Naive thymus-derived CD4-positive, alpha-beta T cell (primary cell): Measurements from ENCODE around the gene ALDH16A1. TPM values are rescaled to one million over a fixed set of nuclear protein-coding genes. Genes with fewer than 3 reads are reported as not detected.

Experiments
- ATAC-seq: fragments of 150-1000 bp; cut with Tn5 transposase; 2 replicates; pipeline ENCODE4 v1.10.0; 2021; ENCODE audit warnings: mild to moderate bottlenecking, moderate library complexity
- CTCF ChIA-PET: fragments of 350-600 bp; sonication (Branson Sonifier 250); formaldehyde crosslinking; loops from one replicate; lab custom pipeline; 2021; ENCODE audit warnings: antibody characterized with exemption; lab: Charles Lee
- POLR2A ChIA-PET: fragments of 350-600 bp; sonication (Branson Sonifier 250); formaldehyde crosslinking; loops from one replicate; lab custom pipeline; 2021; ENCODE audit warnings: antibody characterized with exemption, inconsistent platforms; lab: Charles Lee
- DNase-seq, 9 donors: peaks; one replicate each; pipeline versions ENCODE4 v3.0.0 to v3.0.0-alpha.2; 2020 to 2022; ENCODE audit warnings: mixed read lengths in 1 of 9
- H3K27ac ChIP-seq: one replicate; pipeline ENCODE4 v1.7.0; 2013; ENCODE audit warnings: mild to moderate bottlenecking, low read depth, low read length, moderate library complexity
- H3K27me3 ChIP-seq, 2 donors: one replicate each; pipeline ENCODE4 v1.7.0; 2013; ENCODE audit warnings: low read length in 2 of 2, mild to moderate bottlenecking in 2 of 2, moderate library complexity in 2 of 2; ENCODE audit not compliant: control insufficient read depth in 2 of 2, insufficient read depth in 2 of 2
- H3K36me3 ChIP-seq, 3 experiments: 1 replicate in 2 of 3; 2 replicates in 1 of 3; pipeline ENCODE4 v1.7.0; 2013; ENCODE audit warnings: low read length in 3 of 3, mild to moderate bottlenecking in 3 of 3, moderate library complexity in 1 of 3; ENCODE audit not compliant: insufficient read depth in 3 of 3, control insufficient read depth in 2 of 3
- H3K4me1 ChIP-seq, 2 donors: one replicate each; pipeline ENCODE4 v1.7.0; 2013; ENCODE audit warnings: low read length in 2 of 2, mild to moderate bottlenecking in 2 of 2, moderate library complexity in 1 of 2; ENCODE audit not compliant: control insufficient read depth in 2 of 2, insufficient read depth in 2 of 2
- H3K4me3 ChIP-seq: 2 replicates; pipeline ENCODE4 v1.7.0; 2013; ENCODE audit warnings: mild to moderate bottlenecking, low read length
- H3K9me3 ChIP-seq, 3 experiments: 1 replicate in 2 of 3; 2 replicates in 1 of 3; pipeline ENCODE4 v1.7.0; 2013; ENCODE audit warnings: low read length in 3 of 3; ENCODE audit not compliant: control insufficient read depth in 2 of 3
- H3K27ac Mint-ChIP-seq, 9 donors: one replicate each; pipeline ENCODE4 v1.8.0; 2020 to 2022; ENCODE audit warnings: mixed read lengths in 9 of 9, mild to moderate bottlenecking in 8 of 9, moderate library complexity in 5 of 9, inconsistent platforms in 2 of 9
- H3K27me3 Mint-ChIP-seq, 5 donors: one replicate each; pipeline ENCODE4 v1.8.0; 2021 to 2022; ENCODE audit warnings: mixed read lengths in 5 of 5, mild to moderate bottlenecking in 1 of 5
- H3K36me3 Mint-ChIP-seq, 5 donors: one replicate each; pipeline ENCODE4 v1.8.0; 2020 to 2022; ENCODE audit warnings: mixed read lengths in 5 of 5, mild to moderate bottlenecking in 3 of 5, inconsistent platforms in 1 of 5
- H3K4me1 Mint-ChIP-seq, 7 donors: one replicate each; pipeline ENCODE4 v1.8.0; 2020 to 2022; ENCODE audit warnings: mixed read lengths in 7 of 7, mild to moderate bottlenecking in 3 of 7, inconsistent platforms in 1 of 7
- H3K4me3 Mint-ChIP-seq, 10 donors: one replicate each; pipeline ENCODE4 v1.8.0; 2020 to 2022; ENCODE audit warnings: mild to moderate bottlenecking in 10 of 10, mixed read lengths in 10 of 10, moderate library complexity in 6 of 10, inconsistent platforms in 2 of 10
- H3K9me3 Mint-ChIP-seq, 11 donors: one replicate each; pipeline ENCODE4 v1.8.0; 2020 to 2022; ENCODE audit warnings: mixed read lengths in 11 of 11, mild to moderate bottlenecking in 4 of 11, inconsistent platforms in 1 of 11, moderate library complexity in 1 of 11
- intact Hi-C, 2 donors: fragments of 100-400 bp; cut with micrococcal nuclease; formaldehyde crosslinking; loops; one replicate each; pipeline ENCODE4 v1.15.1; 2023
- polyA plus RNA-seq, 2 donors: library from polyadenylated mRNA; unstranded; fragments of 300-500 nt; fragmentation: Illumina TruSeq; gene quantifications; one replicate each; pipeline ENCODE4 v1.2.3, GENCODE V29; 2021
- total RNA-seq, 6 experiments: library from RNA in 5 of 6; stranded (reverse) in 5 of 6; gene quantifications; 1 replicate in 5 of 6; 2 replicates in 1 of 6; pipeline ENCODE4 v1.2.3 and lab custom pipeline; 2021 to 2026

The ALDH16A1 gene
- total and polyA plus RNA-seq, 7 experiments from 2014 or later, result 27.6 to 38.1 (median 33.3) TPM

DNA sequence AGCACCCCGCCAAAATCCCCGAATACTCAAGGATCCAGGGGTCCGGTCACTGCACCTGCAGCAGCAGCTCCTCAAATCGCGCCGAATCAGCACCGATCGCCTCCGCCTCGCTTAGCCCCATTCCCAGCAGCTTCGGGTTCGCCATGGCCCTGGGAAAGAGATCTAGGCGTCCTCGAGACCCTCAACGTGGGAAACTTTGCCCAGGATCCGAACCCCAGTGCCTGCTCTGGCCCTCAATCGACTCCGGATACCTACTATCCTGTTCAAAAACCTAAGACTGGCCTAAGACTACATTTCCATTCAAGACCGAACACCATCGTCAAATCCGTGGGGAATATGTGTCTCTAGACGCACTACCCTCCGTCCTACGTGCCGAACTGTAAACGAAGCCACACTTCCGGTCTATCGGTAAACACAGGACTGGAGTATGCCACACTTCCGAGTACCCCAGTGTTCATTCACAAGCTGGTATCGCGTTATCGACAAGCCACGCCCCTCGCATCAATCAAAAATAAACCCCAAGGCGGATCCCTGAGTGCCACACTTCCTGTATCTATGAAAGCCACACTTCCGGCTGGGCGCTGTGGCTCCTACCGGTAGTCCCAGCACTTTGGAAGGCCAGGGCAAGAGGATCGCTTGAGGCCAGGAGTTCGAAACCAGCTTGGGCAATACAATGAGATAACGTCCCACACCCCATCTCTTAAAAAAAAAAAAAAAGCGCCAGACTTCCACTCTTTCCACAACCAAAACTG lies 1.4 kb upstream of the ALDH16A1 start, which contains the start of gene PIH1D1:
Gene PIH1D1, minus strand, starts transcription at position 385 of the 752 bp plus-strand sequence. Its CDS starts 240 bp downstream, at position 145.
- DNase-seq (peak; percentile 69 to 97 (median 94)), ATAC-seq (peak; percentile 71)
- H3K4me1 Mint-ChIP-seq, result peaks cover 31 to 68% (median 55%) of the 10 kb centered on the region in 7 donors
- H3K9me3 Mint-ChIP-seq, result peaks cover 0 to 5% (median 0%) of the 10 kb centered on the region in 11 donors
- H3K4me3 Mint-ChIP-seq, result peak within 1 kb of the TSS; percentile 95 to 100 (median 99)
- ChIA-PET POLR2A (interaction anchor here (0.5 to 15.5 kb wide), 29 partner anchors 11 to 594 kb away, joined by 3 to 226 read pairs (median 3); partner anchors contain the start of genes FLT3LG, GYS1, NOSIP and PRR12), CTCF (interaction anchor here (0.6 to 12.2 kb wide), 10 partner anchors 20 to 832 kb away, joined by 3 to 83 read pairs (median 4); partner anchors contain the start of genes FLT3LG, NOSIP, PRR12 and SPHK2)
- peaks cover 0 to 36% (median 4%) of the 10 kb centered on the region in 3 experiments for H3K36me3 ChIP-seq
- H3K27ac ChIP-seq, result peak within 1 kb of the TSS; percentile 95
- no peaks in the 10 kb centered on the region for H3K27me3 Mint-ChIP-seq
- peaks cover 11 to 32% (median 16%) of the 10 kb centered on the region in 5 donors for H3K36me3 Mint-ChIP-seq
- H3K27ac Mint-ChIP-seq, result peak within 1 kb of the TSS; percentile 92 to 100 (median 99)
- intact Hi-C loops, result loop anchor here (1.0 to 5.0 kb wide), 9 partner anchors 8 to 1129 kb away; partner anchors contain the start of genes GYS1 (in 2 of the 2), RUVBL2 (in 2 of the 2), AKT1S1 (in 1 of the 2) and C19orf73 (in 1 of the 2)
- H3K27me3 ChIP-seq, result no peaks in the 10 kb centered on the region
- no peaks in the 10 kb centered on the region for H3K9me3 ChIP-seq
- H3K4me1 ChIP-seq, result peaks cover 15 to 26% of the 10 kb centered on the region in 2 donors
- peak within 1 kb of the TSS; percentile 85 for H3K4me3 ChIP-seq

DNA sequence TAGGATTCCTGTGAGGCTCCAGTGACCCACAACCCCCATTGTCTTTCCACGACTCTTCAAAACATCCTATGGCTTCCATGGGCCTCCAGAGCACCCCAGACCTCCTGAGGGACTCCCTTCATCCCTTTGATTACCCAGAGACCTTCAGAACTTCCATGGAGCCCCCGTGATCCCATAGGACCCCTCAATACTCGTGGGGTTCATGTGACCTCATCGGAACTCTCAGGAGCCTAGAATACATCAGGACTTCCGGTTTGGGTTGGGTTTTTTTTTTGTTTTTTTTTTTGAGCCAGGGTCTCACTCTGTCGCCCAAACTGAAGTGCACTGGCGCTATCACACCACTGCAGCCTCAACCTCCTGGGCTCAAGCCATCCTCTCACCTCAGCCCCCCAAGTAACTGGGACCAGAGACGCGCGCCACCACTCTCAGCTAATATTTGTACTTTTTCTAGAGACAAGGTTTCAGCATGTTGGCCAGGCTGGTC lies 774 bp downstream of the ALDH16A1 start:
- peaks cover 15 to 26% of the 10 kb centered on the region in 2 donors for H3K4me1 ChIP-seq

DNA sequence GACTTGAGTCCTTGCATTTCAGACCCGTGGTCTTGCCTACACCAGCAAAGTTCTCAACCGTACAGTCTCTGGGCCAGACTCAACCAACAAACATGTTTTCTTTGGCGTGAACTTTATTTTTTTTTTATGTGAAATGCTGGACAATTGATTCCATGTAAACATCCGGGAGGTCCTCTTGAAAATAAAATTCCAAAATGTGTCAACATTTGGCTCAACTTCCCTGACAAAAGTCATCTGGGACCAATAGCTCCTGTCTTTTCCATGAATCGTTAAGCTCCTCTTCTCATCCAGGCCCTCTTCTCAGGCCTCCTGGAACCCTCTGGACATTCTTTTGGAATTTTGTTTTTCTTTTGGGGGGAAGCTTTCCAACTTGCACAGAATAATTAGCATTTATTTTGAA lies 2.7 kb downstream of the ALDH16A1 start:
- CTCF ChIA-PET, result interaction anchor here (1.4 to 12.2 kb wide), 2 partner anchors 9 to 16 kb away, joined by 3 to 83 read pairs; partner anchors contain the start of gene FLT3LG

More for the DNA sequence above, 774 bp downstream of the ALDH16A1 start:
- Histone ChIP-seq H3K4me3 (peak overlapping the region; percentile 84), H3K27ac (peak overlapping the region; percentile 95), H3K9me3 (no peaks in the 10 kb centered on the region), H3K36me3 (peaks cover 0 to 25% (median 0%) of the 10 kb centered on the region in 3 experiments), H3K27me3 (no peaks in the 10 kb centered on the region)
- intact Hi-C loops, result loop anchor here (1.0 to 5.0 kb wide), 19 partner anchors 10 to 1131 kb away; partner anchors contain the start of genes FLT3LG (in 2 of the 2), GYS1 (in 2 of the 2), RPS11 (in 2 of the 2) and RUVBL2 (in 2 of the 2)
- Mint-ChIP-seq H3K27ac (peak overlapping the region; percentile 92 to 100 (median 99)), H3K9me3 (peaks cover 0 to 5% (median 0%) of the 10 kb centered on the region in 11 donors), H3K27me3 (no peaks in the 10 kb centered on the region), H3K4me3 (peak overlapping the region; percentile 90 to 100 (median 96)), H3K4me1 (peaks cover 31 to 64% (median 50%) of the 10 kb centered on the region in 7 donors), H3K36me3 (peaks cover 8 to 26% (median 10%) of the 10 kb centered on the region in 5 donors)
- DNase-seq, result no peak
- no peak for ATAC-seq
- ChIA-PET POLR2A (interaction anchor here (0.6 to 15.5 kb wide), 16 partner anchors 11 to 835 kb away, joined by 3 to 226 read pairs (median 8); partner anchors contain the start of genes FLT3LG, GFY, NOSIP and PRR12), CTCF (interaction anchor here (1.0 to 12.2 kb wide), 4 partner anchors 13 to 62 kb away, joined by 3 to 83 read pairs (median 8); partner anchors contain the start of gene FLT3LG)

DNA sequence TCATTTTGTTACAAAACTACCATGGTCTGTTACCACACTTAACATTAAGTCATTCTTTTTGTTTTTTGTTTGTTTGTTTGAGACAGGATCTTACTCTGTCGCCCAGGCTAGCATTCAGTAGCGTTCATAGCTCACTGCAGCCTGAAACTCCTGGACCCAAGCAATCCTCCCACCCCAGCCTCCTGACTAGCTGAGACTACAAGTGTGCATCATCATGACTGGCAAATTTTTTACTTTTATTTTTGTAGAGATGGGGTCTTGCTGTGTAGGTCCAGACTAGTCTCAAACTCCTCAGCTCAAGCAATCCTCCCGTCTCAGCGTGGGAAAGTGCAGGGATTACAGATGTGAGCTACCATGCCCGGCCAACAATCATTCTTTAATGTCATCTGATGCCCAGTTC lies 3.3 kb downstream of the ALDH16A1 start:
- DNase-seq (no peak), ATAC-seq (no peak)
- intact Hi-C loops, result no loop called here
- peaks cover 0 to 5% (median 0%) of the 10 kb centered on the region in 11 donors for H3K9me3 Mint-ChIP-seq
- Histone ChIP-seq H3K4me3 (no peak overlapping the region), H3K4me1 (peaks cover 8 to 18% of the 10 kb centered on the region in 2 donors), H3K27ac (no peak overlapping the region), H3K9me3 (no peaks in the 10 kb centered on the region), H3K36me3 (peaks cover 0 to 37% (median 0%) of the 10 kb centered on the region in 3 experiments), H3K27me3 (no peaks in the 10 kb centered on the region)
- H3K27ac Mint-ChIP-seq, result peak overlapping the region in 7 of 9 donors; percentile 11 to 75 (median 36)
- H3K4me1 Mint-ChIP-seq, result peaks cover 15 to 41% (median 36%) of the 10 kb centered on the region in 7 donors
- H3K4me3 Mint-ChIP-seq, result peak overlapping the region in 3 of 10 donors; percentile 23 to 42 (median 38)
- ChIA-PET CTCF (interaction anchor here (0.8 to 12.2 kb wide), 3 partner anchors 9 to 15 kb away, joined by 3 to 83 read pairs (median 4); partner anchors contain the start of gene FLT3LG), POLR2A (interaction anchor here (0.6 to 15.5 kb wide), 4 partner anchors 10 to 72 kb away, joined by 3 to 226 read pairs (median 10); partner anchors contain the start of gene FLT3LG)
- H3K27me3 Mint-ChIP-seq, result no peaks in the 10 kb centered on the region
- H3K36me3 Mint-ChIP-seq, result peaks cover 8 to 19% (median 10%) of the 10 kb centered on the region in 5 donors

More for the DNA sequence above, 2.7 kb downstream of the ALDH16A1 start:
- intact Hi-C loops, result no loop called here
- DNase-seq (no peak), ATAC-seq (no peak)
- peaks cover 0 to 37% (median 0%) of the 10 kb centered on the region in 3 experiments for H3K36me3 ChIP-seq
- Mint-ChIP-seq H3K4me1 (peaks cover 17 to 45% (median 37%) of the 10 kb centered on the region in 7 donors), H3K9me3 (peaks cover 0 to 5% (median 0%) of the 10 kb centered on the region in 11 donors), H3K27ac (peak overlapping the region in 6 of 9 donors; percentile 11 to 75 (median 35)), H3K27me3 (no peaks in the 10 kb centered on the region), H3K36me3 (peaks cover 8 to 19% (median 10%) of the 10 kb centered on the region in 5 donors), H3K4me3 (peak overlapping the region in 3 of 10 donors; percentile 38 to 45 (median 42))
- H3K9me3 ChIP-seq, result no peaks in the 10 kb centered on the region
- no peaks in the 10 kb centered on the region for H3K27me3 ChIP-seq
- no peak overlapping the region for H3K27ac ChIP-seq
- POLR2A ChIA-PET, result interaction anchor here (1.1 to 15.5 kb wide), 4 partner anchors 10 to 44 kb away, joined by 3 to 226 read pairs (median 10); partner anchors contain the start of gene FLT3LG
- H3K4me3 ChIP-seq, result no peak overlapping the region
- H3K4me1 ChIP-seq, result peaks cover 9 to 18% of the 10 kb centered on the region in 2 donors

DNA sequence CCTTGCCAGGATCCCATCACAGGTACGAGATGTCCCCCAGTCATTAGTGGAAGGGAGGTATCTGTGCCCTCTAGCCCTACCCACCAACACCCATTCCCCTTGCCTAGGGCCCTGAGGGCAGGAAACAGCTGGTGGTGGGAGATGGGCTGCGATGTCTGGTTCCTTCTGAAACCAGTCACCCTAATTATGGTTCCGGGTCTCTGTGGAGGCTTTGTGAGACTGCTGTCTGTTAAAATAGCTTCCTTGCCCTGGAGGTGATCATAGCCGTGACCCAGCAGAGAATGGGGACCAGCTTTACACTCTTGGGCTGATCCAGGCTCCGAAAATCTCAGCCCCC lies 5.5 kb downstream of the ALDH16A1 start:
- H3K4me1 Mint-ChIP-seq, result peaks cover 9 to 26% (median 18%) of the 10 kb centered on the region in 7 donors
- intact Hi-C loops, result no loop called here
- H3K27ac Mint-ChIP-seq, result peak overlapping the region in 1 of 9 donors; percentile 18
- H3K36me3 Mint-ChIP-seq, result peaks cover 4 to 15% (median 5%) of the 10 kb centered on the region in 5 donors
- DNase-seq, result no peak
- Histone ChIP-seq H3K27me3 (no peaks in the 10 kb centered on the region), H3K9me3 (no peaks in the 10 kb centered on the region), H3K36me3 (peaks cover 0 to 40% (median 0%) of the 10 kb centered on the region in 3 experiments), H3K4me3 (no peak overlapping the region), H3K27ac (no peak overlapping the region), H3K4me1 (peaks cover 8 to 10% of the 10 kb centered on the region in 2 donors)
- no peaks in the 10 kb centered on the region for H3K9me3 Mint-ChIP-seq
- ChIA-PET POLR2A (interaction anchor here (1.1 to 15.5 kb wide), 2 partner anchors 13 to 130 kb away, joined by 4 to 226 read pairs; partner anchors contain the start of gene FLT3LG), CTCF (interaction anchor here (12.2 kb wide), 1 partner anchor 13 kb away, joined by 83 read pairs; the partner anchor contains the start of gene FLT3LG)
- H3K4me3 Mint-ChIP-seq, result no peak overlapping the region
- ATAC-seq, result no peak
- no peaks in the 10 kb centered on the region for H3K27me3 Mint-ChIP-seq
